HEK293T (cell line): ENCODE measurements around the gene PDE6G.

Experiments
- CTCF ChIA-PET: fragments of 350-600 bp; formaldehyde crosslinking; extraction: SDS; loops from one replicate; lab custom pipeline; 2021; ENCODE audit warnings: antibody characterized with exemption, inconsistent platforms; lab: Yijun Ruan, JAX
- POLR2A ChIA-PET: fragments of 350-600 bp; formaldehyde crosslinking; extraction: SDS; loops from one replicate; lab custom pipeline; 2020; ENCODE audit warnings: antibody characterized with exemption, inconsistent platforms; lab: Yijun Ruan, JAX
- DNase-seq: peaks from one replicate; pipeline ENCODE4 v3.0.0; 2012; ENCODE audit warnings: mixed read lengths; ENCODE audit errors: extremely low spot score
- ARNT ChIP-seq: fragments of 450-650 bp; IDR thresholded peaks from 2 replicates; pipeline ENCODE4 v1.6.1; 2017; ENCODE audit warnings: mild to moderate bottlenecking
- BHLHE40 ChIP-seq: fragments of 450-650 bp; IDR thresholded peaks from 2 replicates; pipeline ENCODE4 v1.6.1; 2016; ENCODE audit warnings: mild to moderate bottlenecking, moderate library complexity, borderline replicate concordance
- CTBP1 ChIP-seq: fragments of 450-650 bp; IDR thresholded peaks from 2 replicates; pipeline ENCODE4 v1.6.1; 2016; ENCODE audit warnings: borderline replicate concordance
- ELF4 ChIP-seq: fragments of 450-650 bp; IDR thresholded peaks from 2 replicates; pipeline ENCODE4 v1.6.1; 2017; ENCODE audit warnings: antibody characterized with exemption
- FOXA1 ChIP-seq: fragments of 450-650 bp; IDR thresholded peaks from 2 replicates; pipeline ENCODE4 v1.6.1; 2016; ENCODE audit warnings: mild to moderate bottlenecking
- FOXK2 ChIP-seq: fragments of 450-650 bp; IDR thresholded peaks from 2 replicates; pipeline ENCODE4 v1.6.1; 2016; ENCODE audit warnings: mild to moderate bottlenecking
- FOXM1 ChIP-seq: fragments of 450-650 bp; IDR thresholded peaks from 2 replicates; pipeline ENCODE4 v1.6.1; 2017; ENCODE audit warnings: mild to moderate bottlenecking, borderline replicate concordance
- HDGF ChIP-seq: fragments of 450-650 bp; IDR thresholded peaks from 2 replicates; pipeline ENCODE4 v1.6.1; 2017; ENCODE audit warnings: antibody characterized with exemption, borderline replicate concordance
- L3MBTL2 ChIP-seq: fragments of 450-650 bp; conservative IDR thresholded peaks from 2 replicates; pipeline ENCODE4 v1.6.1; 2016; ENCODE audit warnings: mild to moderate bottlenecking
- LEF1 ChIP-seq: fragments of 450-650 bp; IDR thresholded peaks from 2 replicates; pipeline ENCODE4 v1.6.1; 2017; ENCODE audit warnings: mild to moderate bottlenecking, borderline replicate concordance
- NFRKB ChIP-seq: fragments of 450-650 bp; IDR thresholded peaks from 2 replicates; pipeline ENCODE4 v1.6.1; 2016; ENCODE audit warnings: mild to moderate bottlenecking, moderate library complexity
- PKNOX1 ChIP-seq: fragments of 450-650 bp; IDR thresholded peaks from 2 replicates; pipeline ENCODE4 v1.6.1; 2016
- SP1 ChIP-seq: fragments of 450-650 bp; IDR thresholded peaks from 2 replicates; pipeline ENCODE4 v1.6.1; 2017
- SUZ12 ChIP-seq: fragments of 450-650 bp; IDR thresholded peaks from 2 replicates; pipeline ENCODE4 v1.6.1; 2016; ENCODE audit warnings: mild to moderate bottlenecking
- TARDBP ChIP-seq: fragments of 450-650 bp; IDR thresholded peaks from 2 replicates; pipeline ENCODE4 v1.6.1; 2016
- ZNF384 ChIP-seq: fragments of 450-650 bp; IDR thresholded peaks from 2 replicates; pipeline ENCODE4 v1.6.1; 2016

The PDE6G gene

GRCh38 chr17:81683584-81684441 lies 27.5 kb upstream of the PDE6G start, which contains the start of the genes ARL16 and HGS:
Gene ARL16, minus strand, starts transcription at chr17:81683797. Its CDS starts 44 bp downstream, at chr17:81683753.
Gene HGS, plus strand, starts transcription at chr17:81684011. Its CDS starts 56 bp downstream, at chr17:81684067.
- no peak for TF ChIP-seq HDGF
- no peak for TF ChIP-seq NFRKB
- no peak for TF ChIP-seq ZNF384
- peak; percentile 71; the same call in 1 of the 2 replicates for TF ChIP-seq LEF1
- peak; percentile 93 for TF ChIP-seq ELF4
- no peak for TF ChIP-seq SUZ12
- peak; percentile 99 for DNase-seq
- CTCF ChIA-PET = interaction anchor here (0.6 to 1.7 kb wide), 5 partner anchors 19 to 243 kb away, joined by 3 to 5 read pairs (median 3); partner anchors contain the start of gene MRPL12
- POLR2A ChIA-PET = interaction anchor here (0.6 to 6.2 kb wide), 18 partner anchors 10 to 388 kb away, joined by 3 to 120 read pairs (median 6); partner anchors contain the start of genes CCDC137, CENPX, LRRC45 and MRPL12

- TF ChIP-seq ZNF384 = no peak
- TF ChIP-seq CTBP1 = no peak
- TF ChIP-seq BHLHE40 = no peak
- TF ChIP-seq FOXA1 = no peak
- TF ChIP-seq NFRKB = no peak
- CTCF ChIA-PET = interaction anchor here (0.9 to 1.7 kb wide), 3 partner anchors 19 to 186 kb away, joined by 3 to 5 read pairs (median 3); partner anchors contain the start of gene MRPL12
- no peak for DNase-seq
- POLR2A ChIA-PET = interaction anchor here (0.8 to 6.2 kb wide), 15 partner anchors 9 to 388 kb away, joined by 3 to 120 read pairs (median 7); partner anchors contain the start of genes CCDC137, CENPX, LRRC45 and MRPL12
Observed at GRCh38 chr17:81683208-81683583, 26.9 kb upstream of the PDE6G start.

- CTCF ChIA-PET = interaction anchor here (1.7 kb wide), 1 partner anchor 20 kb away, joined by 5 read pairs; the partner anchor contains the start of gene MRPL12
- DNase-seq = no peak
- TF ChIP-seq CTBP1 (no peak), TARDBP (no peak), NFRKB (no peak), ARNT (no peak), ZNF384 (no peak), PKNOX1 (no peak), FOXA1 (no peak), ELF4 (no peak), L3MBTL2 (no peak), LEF1 (no peak), SP1 (no peak), BHLHE40 (no peak), SUZ12 (no peak), HDGF (no peak), FOXM1 (no peak), FOXK2 (no peak)
- POLR2A ChIA-PET = interaction anchor here (1.2 to 6.2 kb wide), 12 partner anchors 9 to 387 kb away, joined by 3 to 120 read pairs (median 10); partner anchors contain the start of genes CCDC137, CENPX, LRRC45 and MRPL12
Observed at GRCh38 chr17:81682565-81683207, 26.3 kb upstream of the PDE6G start.

GRCh38 chr17:81681672-81682071 lies 25.3 kb upstream of the PDE6G start:
- no peak for DNase-seq
- POLR2A ChIA-PET = interaction anchor here (2.6 to 6.2 kb wide), 4 partner anchors 8 to 21 kb away, joined by 19 to 120 read pairs (median 26); partner anchors contain the start of genes CCDC137, MRPL12 and OXLD1
- TF ChIP-seq PKNOX1 (no peak), L3MBTL2 (no peak), HDGF (no peak), BHLHE40 (no peak), FOXM1 (no peak), FOXK2 (no peak), TARDBP (no peak), CTBP1 (no peak), ARNT (no peak), LEF1 (no peak), SUZ12 (no peak), ELF4 (no peak), NFRKB (no peak), SP1 (no peak)
- CTCF ChIA-PET = no interaction called here

- ChIA-PET CTCF (no interaction called here), POLR2A (interaction anchor here (1.5 kb wide), 2 partner anchors 14 to 23 kb away, joined by 4 to 10 read pairs; partner anchors contain the start of genes CCDC137, MRPL12 and OXLD1)
- TF ChIP-seq SP1 = no peak
- no peak for TF ChIP-seq PKNOX1
- no peak for TF ChIP-seq HDGF
- no peak for TF ChIP-seq ARNT
- TF ChIP-seq ELF4 = no peak
- TF ChIP-seq TARDBP = no peak
- no peak for TF ChIP-seq NFRKB
- no peak for TF ChIP-seq FOXM1
- TF ChIP-seq ZNF384 = no peak
- no peak for TF ChIP-seq FOXK2
- no peak for TF ChIP-seq CTBP1
- no peak for TF ChIP-seq LEF1
- TF ChIP-seq SUZ12 = no peak
Observed at GRCh38 chr17:81680150-81680549, 23.8 kb upstream of the PDE6G start.

More at GRCh38 chr17:81680150-81680549, 23.8 kb upstream of the PDE6G start:
- no peak for DNase-seq
